OCI-LY1 (cell line): Measurements from ENCODE around the gene NDNF.

Experiments
- H2AFZ ChIP-seq: fragments of 200-600 bp; sonication (generic), shearing (Covaris generic); 2 replicates; pipeline ENCODE4 v1.6.0; 2014; ENCODE audit warnings: antibody characterized with exemption, mild to moderate bottlenecking, low read length
- H3F3A ChIP-seq: fragments of 200-600 bp; sonication (generic), shearing (Covaris generic); 2 replicates; pipeline ENCODE4 v1.6.0; 2014; ENCODE audit warnings: mild to moderate bottlenecking, antibody characterized with exemption, low read length, moderate library complexity; ENCODE audit not compliant: insufficient read depth
- H3K27ac ChIP-seq: fragments of 200-600 bp; sonication (generic); 2 replicates; pipeline ENCODE4 v1.5.1; 2014; ENCODE audit warnings: low read length, mixed run types, mild to moderate bottlenecking, low read depth; ENCODE audit not compliant: poor library complexity, severe bottlenecking
- H3K27me3 ChIP-seq: fragments of 200-600 bp; sonication (generic); 2 replicates; pipeline ENCODE4 v1.6.0; 2014; ENCODE audit warnings: antibody characterized with exemption, mild to moderate bottlenecking, low read length, moderate library complexity; ENCODE audit not compliant: insufficient read depth
- H3K36me3 ChIP-seq: fragments of 200-600 bp; sonication (generic); 2 replicates; pipeline ENCODE4 v1.6.1; 2014; ENCODE audit warnings: mild to moderate bottlenecking, antibody characterized with exemption, low read length, moderate library complexity, mixed read lengths; ENCODE audit not compliant: insufficient read depth
- H3K4me1 ChIP-seq: fragments of 200-600 bp; sonication (generic); 2 replicates; pipeline ENCODE4 v1.5.1; 2014; ENCODE audit warnings: mild to moderate bottlenecking, low read length, moderate library complexity; ENCODE audit not compliant: insufficient read depth, severe bottlenecking
- H3K4me2 ChIP-seq: fragments of 200-600 bp; sonication (generic), shearing (Covaris generic); 2 replicates; pipeline ENCODE4 v1.6.1; 2014; ENCODE audit warnings: low read length
- H3K4me3 ChIP-seq: fragments of 200-600 bp; sonication (generic); 2 replicates; pipeline ENCODE4 v1.5.1; 2014; ENCODE audit warnings: low read length, low read depth, mild to moderate bottlenecking, mixed read lengths; ENCODE audit not compliant: poor library complexity, severe bottlenecking
- H3K79me2 ChIP-seq: fragments of 200-600 bp; shearing (Covaris generic); 2 replicates; pipeline ENCODE4 v1.6.1; 2016; ENCODE audit warnings: mixed run types, low read length, mixed read lengths; ENCODE audit not compliant: insufficient read depth
- H3K9ac ChIP-seq: fragments of 200-600 bp; sonication (generic), shearing (Covaris generic); 2 replicates; pipeline ENCODE4 v1.6.1; 2014; ENCODE audit warnings: mild to moderate bottlenecking, low read length, mixed read lengths
- H3K9me2 ChIP-seq: fragments of 200-600 bp; sonication (generic), shearing (Covaris generic); 2 replicates; pipeline ENCODE4 v1.6.1; 2014; ENCODE audit warnings: low read depth, mild to moderate bottlenecking, low read length, mixed read lengths
- H3K9me3 ChIP-seq: fragments of 200-600 bp; shearing (Covaris generic); 2 replicates; pipeline ENCODE4 v1.6.1; 2014; ENCODE audit warnings: low read length, mixed read lengths
- H4K20me1 ChIP-seq: fragments of 200-600 bp; sonication (generic), shearing (Covaris generic); 2 replicates; pipeline ENCODE4 v1.6.0; 2016; ENCODE audit warnings: mild to moderate bottlenecking, low read length; ENCODE audit not compliant: insufficient read depth
- EZH2 ChIP-seq: fragments of 200-600 bp; sonication (generic), shearing (Covaris generic); IDR thresholded peaks from 2 replicates; pipeline ENCODE4 v1.8.0; 2017; ENCODE audit warnings: borderline replicate concordance, mixed run types, mild to moderate bottlenecking, antibody characterized with exemption, low read length, moderate library complexity, mixed read lengths
- TF ChIP-seq, protein P1 (sequence below): fragments of 200-600 bp; sonication (generic), shearing (Covaris generic); IDR thresholded peaks from 2 replicates; pipeline ENCODE4 v1.5.1; 2017; ENCODE audit warnings: mild to moderate bottlenecking, antibody characterized with exemption, low read length, moderate library complexity, mixed read lengths

Gene NDNF

GRCh38 chr4:121007660-121008059, 64.7 kb downstream of the NDNF start:
- Histone ChIP-seq H3K4me2 (no peak overlapping the region), H3K27me3 (no peaks in the 10 kb centered on the region), H3K9me3 (no peaks in the 10 kb centered on the region), H3K9ac (no peak overlapping the region), H3K27ac (no peak overlapping the region), H3K9me2 (no peaks in the 10 kb centered on the region), H3K4me1 (no peaks in the 10 kb centered on the region), H3K36me3 (no peaks in the 10 kb centered on the region), H2AFZ (no peak overlapping the region), H3K79me2 (no peaks in the 10 kb centered on the region), H3F3A (no peaks in the 10 kb centered on the region), H4K20me1 (no peaks in the 10 kb centered on the region), H3K4me3 (no peak overlapping the region)
- TF ChIP-seq, protein P1, sequence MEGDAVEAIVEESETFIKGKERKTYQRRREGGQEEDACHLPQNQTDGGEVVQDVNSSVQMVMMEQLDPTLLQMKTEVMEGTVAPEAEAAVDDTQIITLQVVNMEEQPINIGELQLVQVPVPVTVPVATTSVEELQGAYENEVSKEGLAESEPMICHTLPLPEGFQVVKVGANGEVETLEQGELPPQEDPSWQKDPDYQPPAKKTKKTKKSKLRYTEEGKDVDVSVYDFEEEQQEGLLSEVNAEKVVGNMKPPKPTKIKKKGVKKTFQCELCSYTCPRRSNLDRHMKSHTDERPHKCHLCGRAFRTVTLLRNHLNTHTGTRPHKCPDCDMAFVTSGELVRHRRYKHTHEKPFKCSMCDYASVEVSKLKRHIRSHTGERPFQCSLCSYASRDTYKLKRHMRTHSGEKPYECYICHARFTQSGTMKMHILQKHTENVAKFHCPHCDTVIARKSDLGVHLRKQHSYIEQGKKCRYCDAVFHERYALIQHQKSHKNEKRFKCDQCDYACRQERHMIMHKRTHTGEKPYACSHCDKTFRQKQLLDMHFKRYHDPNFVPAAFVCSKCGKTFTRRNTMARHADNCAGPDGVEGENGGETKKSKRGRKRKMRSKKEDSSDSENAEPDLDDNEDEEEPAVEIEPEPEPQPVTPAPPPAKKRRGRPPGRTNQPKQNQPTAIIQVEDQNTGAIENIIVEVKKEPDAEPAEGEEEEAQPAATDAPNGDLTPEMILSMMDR = no peak
- no peak for TF ChIP-seq EZH2

DNA sequence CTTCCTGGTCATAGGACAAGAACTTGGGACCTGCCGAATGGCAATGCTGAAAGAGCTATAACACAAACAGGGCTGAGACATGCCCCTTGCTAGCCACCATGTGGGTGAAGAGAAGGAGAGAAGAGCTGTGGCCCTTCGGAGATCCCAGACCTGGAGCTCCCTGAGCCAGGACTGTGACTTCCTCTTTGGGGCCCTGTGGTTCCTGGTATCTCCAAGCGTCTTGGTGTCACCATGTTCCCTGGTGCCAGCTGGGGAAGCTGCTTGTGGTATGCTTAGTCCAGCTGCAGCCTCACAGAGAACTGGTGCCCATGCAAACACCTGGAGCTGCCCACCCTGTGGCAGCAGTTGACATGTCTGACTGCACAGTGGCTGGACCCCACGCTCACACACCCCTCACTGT, 68.5 kb downstream of the NDNF start:
- no peaks in the 10 kb centered on the region for H3K4me1 ChIP-seq
- no peaks in the 10 kb centered on the region for H3K27me3 ChIP-seq
- H3K9me3 ChIP-seq = no peaks in the 10 kb centered on the region
- no peak overlapping the region for H3K4me2 ChIP-seq
- no peaks in the 10 kb centered on the region for H3K36me3 ChIP-seq
- no peaks in the 10 kb centered on the region for H4K20me1 ChIP-seq
- H3K9ac ChIP-seq = no peak overlapping the region
- no peaks in the 10 kb centered on the region for H3K9me2 ChIP-seq
- TF ChIP-seq, protein P1 = no peak
- no peak for TF ChIP-seq EZH2
- H3K27ac ChIP-seq = no peak overlapping the region
- H2AFZ ChIP-seq = no peak overlapping the region
- H3K79me2 ChIP-seq = no peaks in the 10 kb centered on the region
- no peak overlapping the region for H3K4me3 ChIP-seq
- no peaks in the 10 kb centered on the region for H3F3A ChIP-seq

GRCh38 chr4:120995266-120996010, 76.9 kb downstream of the NDNF start:
- no peak overlapping the region for H3K27ac ChIP-seq
- H3K9ac ChIP-seq = no peak overlapping the region
- H3K4me1 ChIP-seq = no peaks in the 10 kb centered on the region
- no peaks in the 10 kb centered on the region for H3K36me3 ChIP-seq
- no peaks in the 10 kb centered on the region for H3K27me3 ChIP-seq
- H3F3A ChIP-seq = no peaks in the 10 kb centered on the region
- H2AFZ ChIP-seq = no peak overlapping the region
- no peaks in the 10 kb centered on the region for H4K20me1 ChIP-seq
- TF ChIP-seq EZH2 = no peak
- TF ChIP-seq, protein P1 = no peak
- H3K9me2 ChIP-seq = no peaks in the 10 kb centered on the region
- no peak overlapping the region for H3K4me2 ChIP-seq
- H3K9me3 ChIP-seq = no peaks in the 10 kb centered on the region
- no peak overlapping the region for H3K4me3 ChIP-seq
- no peaks in the 10 kb centered on the region for H3K79me2 ChIP-seq
